ENCODE measurements around the gene PEX26.
"Not testable (repeated sequence)": the region's sequence is repeated elsewhere in the genome, so short reads cannot be mapped to it uniquely, and the experiment has no call there.

The PEX26 gene

DNA sequence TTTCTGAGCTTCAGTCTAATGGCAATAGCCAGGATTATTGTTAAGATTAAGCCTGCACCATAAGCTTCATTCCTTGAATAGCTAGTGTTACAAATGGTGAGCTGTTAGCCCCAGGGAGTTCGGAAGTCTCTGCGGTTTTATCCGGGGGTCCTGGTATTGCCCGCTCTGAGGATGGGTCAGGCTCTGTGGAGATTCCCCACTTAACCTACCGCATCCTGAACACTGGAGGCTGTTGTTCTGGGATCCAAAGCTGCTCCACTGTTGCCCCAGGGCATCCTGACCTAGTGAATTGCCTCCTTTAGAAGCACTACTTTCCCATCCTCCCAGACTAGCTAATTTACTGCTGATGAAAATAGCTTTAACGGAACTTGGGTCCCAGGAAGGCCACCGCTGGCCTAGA is 14.5 kb upstream of the PEX26 start:
- no peak overlapping the region for H3K27ac Mint-ChIP-seq
- H3K9me3 Mint-ChIP-seq (ENCODE audit: low read depth) = no peaks in the 10 kb centered on the region
- no peaks in the 10 kb centered on the region for H3K4me1 Mint-ChIP-seq (ENCODE audit: low read depth)
- H3K36me3 Mint-ChIP-seq = no peaks in the 10 kb centered on the region
- H3K4me3 Mint-ChIP-seq = no peak overlapping the region
- peaks cover 22% of the 10 kb centered on the region for H3K27me3 Mint-ChIP-seq

DNA sequence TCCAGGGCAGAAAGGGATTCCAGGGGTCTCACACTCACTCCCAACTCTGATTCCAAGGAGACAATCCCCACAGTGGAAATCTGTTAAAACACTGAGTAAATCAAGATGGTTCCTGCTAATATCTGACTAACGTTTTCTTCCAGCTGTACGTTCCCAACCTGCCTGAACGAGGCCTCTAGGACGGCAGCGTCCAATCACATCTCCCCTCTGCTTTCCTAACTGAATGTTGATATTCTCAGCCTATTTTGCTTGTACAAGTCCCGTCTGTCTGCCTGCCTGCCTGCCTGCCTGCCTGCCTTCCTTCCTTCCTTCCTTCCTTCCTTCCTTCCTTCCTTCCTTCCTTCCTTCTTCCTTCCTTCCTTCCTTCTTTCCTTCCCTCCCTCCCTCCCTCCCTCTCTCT is 14.1 kb upstream of the PEX26 start:
- peaks cover 24% of the 10 kb centered on the region for H3K27me3 Mint-ChIP-seq
- H3K4me1 Mint-ChIP-seq (ENCODE audit: low read depth); H3K9me3 Mint-ChIP-seq (ENCODE audit: low read depth); H3K36me3 Mint-ChIP-seq; H3K4me3 Mint-ChIP-seq; H3K27ac Mint-ChIP-seq: not testable (repeated sequence)

DNA sequence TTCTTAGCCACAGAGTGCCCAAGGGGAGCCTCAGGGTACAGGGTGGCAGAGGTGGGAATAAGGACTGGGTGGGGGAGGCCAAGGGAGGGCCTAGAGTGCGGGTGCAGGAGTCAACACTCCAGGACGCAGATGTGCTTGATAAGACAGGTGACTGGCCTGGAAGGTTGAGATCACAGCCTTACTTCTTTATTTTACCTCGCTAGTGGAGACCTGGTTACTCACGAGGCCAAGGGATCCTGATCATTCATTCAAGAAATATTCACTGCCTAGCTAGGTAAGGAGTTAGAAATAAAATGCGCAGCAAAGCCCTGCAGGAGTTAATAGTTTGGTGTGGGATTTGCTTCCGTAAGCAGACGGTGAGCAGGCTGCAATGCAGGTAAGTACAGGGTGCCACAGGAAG is 13.2 kb upstream of the PEX26 start:
- no peak overlapping the region for H3K27ac Mint-ChIP-seq
- H3K4me3 Mint-ChIP-seq = no peak overlapping the region
- H3K9me3 Mint-ChIP-seq (ENCODE audit: low read depth) = no peaks in the 10 kb centered on the region
- peaks cover 21% of the 10 kb centered on the region for H3K27me3 Mint-ChIP-seq
- no peaks in the 10 kb centered on the region for H3K4me1 Mint-ChIP-seq (ENCODE audit: low read depth)
- no peaks in the 10 kb centered on the region for H3K36me3 Mint-ChIP-seq

DNA sequence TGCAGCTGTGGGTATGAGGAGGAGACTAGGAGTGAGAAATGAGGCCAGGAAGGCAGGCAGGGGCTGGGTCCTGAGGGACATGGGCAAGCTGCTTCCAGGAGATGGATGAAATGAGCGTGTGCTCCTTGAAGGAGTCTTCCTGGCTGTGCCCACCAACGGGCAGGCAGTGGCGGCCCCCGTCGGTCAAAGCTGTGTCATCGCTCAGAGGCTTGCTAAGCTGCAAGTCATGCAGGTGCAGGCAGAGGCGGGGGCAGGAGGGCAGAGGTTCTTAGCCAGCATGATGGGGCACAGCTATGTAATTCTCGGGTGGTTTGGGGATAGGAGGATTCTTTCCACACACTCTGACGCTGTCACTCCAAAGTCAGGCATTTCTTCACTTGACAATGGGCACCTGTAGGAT is 12.5 kb upstream of the PEX26 start:
- Mint-ChIP-seq H3K27ac (no peak overlapping the region), H3K4me3 (no peak overlapping the region), H3K36me3 (no peaks in the 10 kb centered on the region), H3K9me3 (ENCODE audit: low read depth) (no peaks in the 10 kb centered on the region), H3K4me1 (ENCODE audit: low read depth) (no peaks in the 10 kb centered on the region), H3K27me3 (peaks cover 21% of the 10 kb centered on the region)

DNA sequence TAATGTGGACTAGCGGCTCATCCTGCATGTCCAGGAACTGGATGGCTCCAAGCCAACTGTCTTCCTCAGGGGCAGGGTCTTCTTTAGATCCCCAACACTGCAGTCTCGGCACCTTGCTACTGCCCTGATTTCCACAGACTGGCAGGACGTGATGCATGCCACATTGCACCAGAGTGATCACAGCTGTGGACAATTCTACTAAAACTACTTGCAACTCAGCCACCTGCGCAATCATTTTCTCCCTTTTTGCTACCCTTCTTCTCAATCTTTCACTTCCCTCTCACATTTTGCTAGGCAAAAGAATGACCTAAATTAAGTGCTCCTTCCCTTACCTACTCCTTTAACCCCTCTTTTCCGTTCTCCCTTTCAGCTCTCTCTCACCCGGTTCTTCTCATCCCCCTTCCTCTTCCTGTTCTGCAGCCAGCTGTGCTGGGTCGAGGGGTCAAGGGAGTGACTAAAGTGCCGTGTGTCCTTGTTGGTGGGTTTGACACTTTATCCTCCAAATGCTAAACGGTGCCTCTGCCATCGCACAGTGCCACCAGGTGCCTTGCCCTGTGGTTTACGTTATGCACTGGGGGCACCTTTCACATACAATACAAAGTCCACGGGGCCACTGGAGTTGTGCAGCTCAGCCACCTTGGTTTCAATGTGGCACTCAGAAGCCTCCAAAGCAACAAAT is 11.5 kb upstream of the PEX26 start:
- H3K36me3 Mint-ChIP-seq = no peaks in the 10 kb centered on the region
- no peak overlapping the region for H3K27ac Mint-ChIP-seq
- no peaks in the 10 kb centered on the region for H3K9me3 Mint-ChIP-seq (ENCODE audit: low read depth)
- H3K27me3 Mint-ChIP-seq = peaks cover 21% of the 10 kb centered on the region
- no peak overlapping the region for H3K4me3 Mint-ChIP-seq
- H3K4me1 Mint-ChIP-seq (ENCODE audit: low read depth) = no peaks in the 10 kb centered on the region

DNA sequence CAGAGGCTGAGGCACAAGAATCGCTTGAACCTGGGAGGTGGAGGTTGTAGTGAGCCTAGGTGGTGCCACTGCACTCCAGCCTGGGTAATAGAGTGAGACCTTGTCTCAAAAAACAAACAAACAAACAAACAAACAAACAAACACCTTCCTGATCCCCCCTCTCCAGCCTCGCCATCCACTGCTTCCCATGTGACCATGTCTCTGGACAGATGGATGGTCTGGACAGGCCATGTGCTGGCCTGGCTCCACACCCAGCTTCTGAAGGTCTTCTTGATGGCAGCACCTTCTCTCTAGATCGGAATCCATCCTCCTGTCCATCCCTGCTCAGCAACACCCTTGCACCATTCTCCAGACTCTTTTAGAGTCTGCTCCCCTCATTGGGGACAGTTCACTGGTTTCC is 10.7 kb upstream of the PEX26 start:
- peaks cover 21% of the 10 kb centered on the region for H3K27me3 Mint-ChIP-seq
- H3K27ac Mint-ChIP-seq = no peak overlapping the region
- H3K36me3 Mint-ChIP-seq = no peaks in the 10 kb centered on the region
- H3K9me3 Mint-ChIP-seq (ENCODE audit: low read depth) = no peaks in the 10 kb centered on the region
- H3K4me3 Mint-ChIP-seq = no peak overlapping the region
- H3K4me1 Mint-ChIP-seq (ENCODE audit: low read depth) = no peaks in the 10 kb centered on the region

DNA sequence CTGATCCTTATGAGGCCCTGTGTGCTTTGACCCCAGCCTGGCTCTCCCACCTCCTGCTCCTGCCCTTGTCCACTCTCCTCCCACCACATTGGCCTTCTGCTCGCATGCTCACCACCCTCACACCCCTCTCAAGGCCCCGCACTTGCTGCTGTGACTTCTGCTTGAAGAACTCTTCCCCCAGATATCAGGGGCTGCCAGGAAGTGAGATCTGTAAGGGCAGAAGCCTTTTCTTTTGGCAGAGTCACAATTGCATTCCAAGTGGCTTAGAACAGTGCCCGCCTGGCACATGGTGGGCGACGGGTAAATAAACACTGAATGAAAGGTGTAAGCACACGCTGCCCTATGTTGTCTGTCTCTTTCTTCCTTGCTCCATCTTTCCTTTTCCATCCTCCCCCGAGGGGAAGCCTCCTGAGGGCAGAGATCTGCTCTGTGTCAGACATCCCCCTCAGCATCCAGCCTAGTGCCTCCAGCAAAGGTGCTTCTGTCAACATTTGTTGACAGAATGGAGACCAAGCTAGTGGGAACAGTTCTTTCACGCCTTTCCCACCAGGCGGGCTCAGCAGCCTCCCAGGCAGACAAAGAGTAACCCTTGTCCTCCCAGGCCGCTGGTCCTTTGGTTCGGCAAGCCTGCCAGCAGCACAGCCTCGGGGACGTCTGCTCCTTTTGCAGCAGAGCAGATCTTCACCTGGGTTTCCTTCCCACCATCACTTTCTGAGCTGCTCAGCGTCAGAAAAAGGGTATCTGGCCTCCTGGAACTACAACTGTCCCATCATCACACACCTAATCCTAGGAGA is 10.0 kb upstream of the PEX26 start:
- no peak overlapping the region for H3K27ac Mint-ChIP-seq
- no peaks in the 10 kb centered on the region for H3K4me1 Mint-ChIP-seq (ENCODE audit: low read depth)
- H3K36me3 Mint-ChIP-seq = no peaks in the 10 kb centered on the region

DNA sequence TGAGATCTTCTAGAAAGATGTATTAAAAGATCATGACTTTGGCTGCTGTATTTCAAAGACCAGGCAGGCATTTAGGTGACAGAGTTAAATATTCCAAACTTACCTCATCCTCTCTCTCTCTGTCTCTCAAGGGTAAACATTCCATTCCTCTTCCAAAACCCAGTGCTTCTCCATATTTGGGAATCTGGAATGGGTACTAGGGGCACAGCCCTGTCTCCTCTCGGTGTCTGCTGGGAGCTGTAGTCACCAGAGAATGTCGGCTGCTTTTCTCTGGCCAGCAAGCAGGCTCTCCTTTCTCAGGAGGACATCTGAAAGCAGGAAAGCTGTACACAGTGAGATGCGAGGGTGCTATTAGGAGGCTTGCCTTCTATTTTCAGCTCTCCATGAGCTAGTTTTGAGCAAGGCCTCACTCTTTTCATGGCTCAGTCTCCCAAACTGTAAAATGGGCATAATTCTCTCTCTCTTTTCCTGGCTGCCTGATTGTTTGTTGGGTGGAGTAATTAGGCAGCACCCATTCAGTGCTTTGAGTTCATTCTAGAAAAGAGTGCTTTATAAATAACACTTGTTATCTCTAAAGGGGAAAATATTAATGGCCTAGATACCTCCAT is 9.3 kb upstream of the PEX26 start:
- Mint-ChIP-seq H3K27ac (no peak overlapping the region), H3K4me3 (no peak overlapping the region), H3K9me3 (ENCODE audit: low read depth) (no peaks in the 10 kb centered on the region), H3K4me1 (ENCODE audit: low read depth) (no peaks in the 10 kb centered on the region), H3K27me3 (peaks cover 20% of the 10 kb centered on the region), H3K36me3 (no peaks in the 10 kb centered on the region)

More for the DNA sequence above, 10.0 kb upstream of the PEX26 start:
- H3K27me3 Mint-ChIP-seq = peaks cover 21% of the 10 kb centered on the region
- H3K9me3 Mint-ChIP-seq (ENCODE audit: low read depth) = no peaks in the 10 kb centered on the region
- H3K4me3 Mint-ChIP-seq = no peak overlapping the region

DNA sequence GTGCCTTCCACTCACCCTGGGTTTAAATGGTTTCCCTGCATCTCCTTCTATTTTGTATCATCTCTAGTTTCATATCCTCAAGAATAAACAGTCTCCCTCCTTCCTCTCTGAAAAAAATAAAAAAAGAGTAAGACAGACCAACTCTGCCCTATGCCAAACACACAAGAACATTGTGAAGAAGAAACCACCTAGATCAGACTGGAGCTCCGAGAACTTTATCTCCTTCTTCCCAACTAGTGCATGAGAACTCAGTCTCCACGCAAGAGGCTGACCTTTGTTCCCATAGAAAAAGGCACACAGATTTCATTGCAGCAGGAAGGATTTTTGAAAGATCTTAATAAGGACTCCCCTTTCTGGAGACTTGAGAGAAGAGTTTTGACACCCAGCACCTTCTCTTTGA is 8.7 kb upstream of the PEX26 start:
- Mint-ChIP-seq H3K4me3 (no peak overlapping the region), H3K9me3 (ENCODE audit: low read depth) (no peaks in the 10 kb centered on the region), H3K27me3 (peaks cover 18% of the 10 kb centered on the region), H3K27ac (no peak overlapping the region), H3K36me3 (no peaks in the 10 kb centered on the region), H3K4me1 (ENCODE audit: low read depth) (no peaks in the 10 kb centered on the region)

DNA sequence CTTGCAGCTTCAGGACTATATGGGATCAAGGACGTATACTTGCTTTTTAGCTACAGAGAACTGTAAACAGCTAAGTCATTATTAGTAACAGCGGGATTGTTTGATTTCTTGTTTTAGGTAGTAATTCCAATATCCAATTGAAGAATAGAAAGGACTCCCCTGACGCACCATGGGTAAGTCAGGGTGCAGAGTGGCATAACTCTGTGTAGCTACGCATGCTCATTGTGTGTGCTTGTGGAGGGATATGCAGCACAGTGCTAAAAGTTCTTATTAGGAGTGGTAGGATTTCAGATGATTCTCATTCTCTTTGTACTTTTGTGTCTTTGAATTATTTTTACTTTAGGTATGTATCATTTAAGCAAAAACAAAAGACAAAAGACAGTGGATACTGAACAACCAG is 7.7 kb upstream of the PEX26 start:
- H3K9me3 Mint-ChIP-seq (ENCODE audit: low read depth) = no peaks in the 10 kb centered on the region
- peaks cover 15% of the 10 kb centered on the region for H3K27me3 Mint-ChIP-seq
- H3K4me1 Mint-ChIP-seq (ENCODE audit: low read depth) = no peaks in the 10 kb centered on the region
- H3K4me3 Mint-ChIP-seq = no peak overlapping the region
- H3K27ac Mint-ChIP-seq = no peak overlapping the region
- H3K36me3 Mint-ChIP-seq = no peaks in the 10 kb centered on the region

DNA sequence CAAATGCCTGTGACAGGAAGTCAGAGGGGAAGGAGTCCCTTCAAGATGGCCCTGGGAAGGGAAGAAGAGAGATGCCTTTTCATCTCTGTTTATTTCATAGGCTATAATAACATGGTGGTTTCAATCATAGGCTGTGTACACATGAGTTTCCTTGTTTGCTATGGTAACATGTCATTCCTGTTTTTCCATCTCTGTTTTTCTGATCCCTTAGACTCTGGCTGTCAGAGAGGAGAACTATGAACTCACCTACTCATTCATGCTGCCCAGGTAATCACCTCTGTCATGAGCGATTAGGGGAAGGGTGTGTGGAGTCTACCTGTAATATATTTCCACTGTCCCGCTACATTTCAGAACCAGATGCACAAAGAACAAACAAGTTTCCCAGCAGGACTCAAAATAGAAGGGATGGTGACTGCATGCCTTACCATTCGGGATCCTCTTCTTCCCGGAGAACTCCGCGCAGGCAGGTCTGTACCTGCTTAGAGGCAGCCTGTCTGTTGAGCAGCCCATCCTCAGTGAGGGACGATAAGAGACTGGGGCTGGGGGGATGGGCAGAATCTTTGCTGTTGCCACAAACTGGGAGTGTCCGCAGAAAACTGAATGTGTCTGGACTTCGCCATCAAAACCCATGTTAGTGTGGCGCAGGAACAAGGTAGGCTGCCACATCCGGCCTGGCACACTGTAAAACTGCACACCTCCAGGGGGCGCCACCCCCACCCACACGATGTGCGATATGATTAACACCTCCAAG is 7.1 kb upstream of the PEX26 start:
- H3K36me3 Mint-ChIP-seq = no peaks in the 10 kb centered on the region
- H3K9me3 Mint-ChIP-seq (ENCODE audit: low read depth) = no peaks in the 10 kb centered on the region
- H3K4me3 Mint-ChIP-seq = no peak overlapping the region
- H3K27ac Mint-ChIP-seq = no peak overlapping the region
- H3K4me1 Mint-ChIP-seq (ENCODE audit: low read depth) = peaks cover under 1% of the 10 kb centered on the region
- peaks cover 9% of the 10 kb centered on the region for H3K27me3 Mint-ChIP-seq

DNA sequence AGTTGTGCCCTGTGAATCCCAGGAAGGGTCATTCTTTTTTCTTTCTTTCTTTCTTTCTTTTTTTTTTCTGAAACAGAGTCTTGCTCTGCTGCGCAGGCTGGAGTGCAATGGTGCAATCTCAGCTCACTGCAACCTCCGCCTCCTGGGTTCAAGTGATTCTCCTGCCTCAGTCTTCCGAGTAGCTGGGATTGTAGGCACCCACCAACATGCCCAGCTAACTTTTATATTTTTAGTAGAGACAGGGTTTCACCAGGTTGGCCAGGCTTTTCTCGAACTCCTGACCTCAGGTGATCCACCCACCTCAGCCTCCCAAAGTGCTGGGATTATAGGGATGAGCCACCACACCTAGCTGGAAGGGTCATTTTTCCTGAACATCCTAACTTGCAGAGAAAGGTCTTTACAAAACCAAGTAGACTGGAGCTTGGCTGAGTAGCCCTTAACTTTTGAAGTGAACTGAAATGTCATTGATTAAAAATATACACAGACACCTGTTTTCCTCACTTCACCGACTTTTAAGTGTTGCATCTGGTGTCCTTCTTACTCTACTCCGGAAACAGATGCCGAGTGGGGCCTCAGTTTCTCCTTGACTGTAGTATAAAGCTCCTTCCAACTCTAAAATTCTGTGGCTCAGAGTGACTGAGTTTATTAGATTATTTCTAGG is 6.4 kb upstream of the PEX26 start:
- not testable (repeated sequence) for H3K27ac Mint-ChIP-seq; H3K4me1 Mint-ChIP-seq (ENCODE audit: low read depth); H3K36me3 Mint-ChIP-seq; H3K9me3 Mint-ChIP-seq (ENCODE audit: low read depth); H3K4me3 Mint-ChIP-seq; H3K27me3 Mint-ChIP-seq

DNA sequence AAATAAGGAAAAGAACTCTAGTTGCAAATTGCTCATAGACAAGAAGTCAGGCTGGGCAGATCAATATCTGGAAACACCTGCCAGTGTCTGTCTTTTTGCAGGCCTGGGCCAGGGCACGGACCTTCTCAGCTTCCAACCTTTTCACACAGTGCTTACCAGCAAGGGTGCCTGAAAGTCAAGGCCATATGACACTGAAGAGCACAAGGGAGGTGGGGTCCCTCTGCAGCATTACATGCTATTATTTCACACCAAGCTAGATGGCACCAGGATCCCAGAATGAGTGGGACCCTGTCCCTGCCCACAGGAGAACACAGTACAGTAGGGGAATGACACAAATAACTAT is 5.9 kb upstream of the PEX26 start:
- Mint-ChIP-seq H3K4me3 (no peak overlapping the region), H3K27me3 (peaks cover 2% of the 10 kb centered on the region), H3K36me3 (no peaks in the 10 kb centered on the region), H3K27ac (no peak overlapping the region), H3K4me1 (ENCODE audit: low read depth) (peaks cover 11% of the 10 kb centered on the region), H3K9me3 (ENCODE audit: low read depth) (no peaks in the 10 kb centered on the region)

DNA sequence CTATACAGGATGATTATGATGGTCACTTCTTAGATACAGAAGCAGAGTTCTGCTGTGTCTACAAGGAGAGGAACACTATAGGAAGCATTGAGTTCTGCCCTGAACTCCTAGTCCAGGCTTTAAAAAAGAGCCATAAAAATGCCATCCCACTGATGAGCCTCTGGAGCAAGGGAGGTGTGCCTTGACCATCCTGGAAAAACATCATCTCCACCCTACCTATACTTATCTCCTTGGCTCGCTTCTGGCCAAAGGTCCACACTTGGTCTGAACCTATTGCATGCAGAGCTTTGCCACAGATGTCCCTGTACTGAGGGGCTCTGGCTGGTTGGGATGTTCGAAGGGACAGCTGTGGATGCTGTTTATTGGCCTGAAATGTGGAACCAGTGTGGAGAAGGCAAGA is 4.3 kb upstream of the PEX26 start:
- peaks cover 20% of the 10 kb centered on the region for H3K4me1 Mint-ChIP-seq (ENCODE audit: low read depth)
- H3K9me3 Mint-ChIP-seq (ENCODE audit: low read depth) = no peaks in the 10 kb centered on the region
- H3K36me3 Mint-ChIP-seq = peaks cover under 1% of the 10 kb centered on the region
- peaks cover under 1% of the 10 kb centered on the region for H3K27me3 Mint-ChIP-seq
- H3K27ac Mint-ChIP-seq = no peak overlapping the region
- H3K4me3 Mint-ChIP-seq = no peak overlapping the region

DNA sequence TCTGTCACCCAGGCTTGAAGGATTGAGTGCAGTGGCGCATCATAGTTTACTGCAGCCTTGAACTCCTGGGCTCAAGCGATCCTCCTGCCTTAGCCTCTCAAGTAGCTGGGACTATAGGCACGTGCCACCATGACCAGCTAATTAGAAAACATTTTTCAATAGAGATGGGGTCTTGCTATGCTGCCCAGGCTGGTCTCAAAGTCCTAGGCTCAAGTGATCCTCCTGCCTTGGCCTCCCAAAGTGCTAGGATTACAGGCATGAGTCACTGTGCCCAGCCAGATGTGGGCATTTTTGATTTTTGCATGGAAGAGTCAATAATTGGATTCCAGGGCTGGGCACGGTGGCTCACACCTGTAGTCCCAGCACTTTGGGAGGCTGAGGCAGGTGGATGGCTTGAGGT is 3.9 kb upstream of the PEX26 start:
- H3K27me3 Mint-ChIP-seq; H3K9me3 Mint-ChIP-seq (ENCODE audit: low read depth); H3K36me3 Mint-ChIP-seq; H3K27ac Mint-ChIP-seq; H3K4me3 Mint-ChIP-seq: not testable (repeated sequence)
- peaks cover 23% of the 10 kb centered on the region for H3K4me1 Mint-ChIP-seq (ENCODE audit: low read depth)
